Gastrocnemius medialis (tissue), 4 donors: ENCODE measurements around the gene TANGO2. TPM values are rescaled to one million over a fixed set of nuclear protein-coding genes. Genes with fewer than 3 reads are reported as not detected.
A peak's percentile ranks its signal among the peaks of the same experiment; 100 is the strongest.

Experiments used
- ATAC-seq, 2 donors: fragments of 150-250 bp; one replicate each; pipeline ENCODE4 v1.9.1; 2016
- DNase-seq, 2 donors: peaks; one replicate each; pipeline ENCODE4 v3.0.0-alpha.2; 2019
- H3K27ac ChIP-seq, 4 donors: fragments of 200-600 bp; sonication (generic); 1 replicate in 1 of 4; 2 replicates in 3 of 4; pipeline ENCODE4 v1.5.1; 2016 to 2018; ENCODE audit warnings: mild to moderate bottlenecking in 2 of 4, moderate library complexity in 1 of 4
- H3K27me3 ChIP-seq, 3 donors: fragments of 200-600 bp; sonication (generic) in 2 of 3; 1 replicate in 1 of 3; 2 replicates in 2 of 3; pipeline versions ENCODE4 v1.5.1 to v1.6.0; 2016 to 2019; ENCODE audit warnings: mild to moderate bottlenecking in 1 of 3, moderate library complexity in 1 of 3
- H3K36me3 ChIP-seq, 2 donors: fragments of 200-600 bp; sonication (generic) in 1 of 2; one replicate each; pipeline ENCODE4 v1.5.1; 2017 to 2018
- H3K4me1 ChIP-seq, 2 donors: fragments of 200-600 bp; sonication (generic) in 1 of 2; one replicate each; pipeline ENCODE4 v1.5.1; 2016 to 2017; ENCODE audit warnings: mild to moderate bottlenecking in 2 of 2
- H3K4me3 ChIP-seq, 4 donors: fragments of 200-600 bp; sonication (generic) in 3 of 4; 1 replicate in 1 of 4; 2 replicates in 3 of 4; pipeline ENCODE4 v1.5.1; 2016 to 2019; ENCODE audit warnings: mild to moderate bottlenecking in 2 of 4
- H3K9me3 ChIP-seq, 3 donors: fragments of 200-600 bp; sonication (generic) in 2 of 3; 1 replicate in 1 of 3; 2 replicates in 2 of 3; pipeline ENCODE4 v1.5.1; 2016 to 2019
- POLR2A ChIP-seq, 2 donors: fragments of 450-650 bp; IDR thresholded peaks; one replicate each; pipeline ENCODE4 v1.6.1; 2017; ENCODE audit warnings: antibody characterized with exemption in 2 of 2, mild to moderate bottlenecking in 2 of 2, moderate library complexity in 2 of 2
- in situ Hi-C, 4 donors: fragments of 200-750 bp; cut with MboI; loops; one replicate each; pipeline versions ENCODE4 v1.15.0 to v1.8.0; 2017; ENCODE audit warnings: low sequenced_read_pairs in 4 of 4
- intact Hi-C: fragments of 100-400 bp; cut with DNase I; formaldehyde crosslinking; loops from one replicate; pipeline ENCODE4 v1.15.1; 2023; ENCODE audit warnings: low total_unique reads
- total RNA-seq, 4 donors: library from RNA; depleted of rRNA; stranded (reverse); fragments of >200 nt; gene quantifications; one replicate each; pipeline versions ENCODE4 v1.1.0 to v1.2.3, GENCODE V29; 2016
- TF ChIP-seq, protein P1 (sequence below), 5 experiments: fragments of 450-650 bp in 3 of 5; fragments of 200-600 bp in 2 of 5; sonication (generic) in 2 of 5; IDR thresholded peaks in 4 of 5; conservative IDR thresholded peaks in 1 of 5; 1 replicate in 4 of 5; 2 replicates in 1 of 5; pipeline ENCODE4 v1.5.1; 2016 to 2019; ENCODE audit warnings: antibody characterized with exemption in 5 of 5, mild to moderate bottlenecking in 3 of 5, moderate library complexity in 3 of 5

Gene TANGO2
- total RNA-seq, 4 donors from 2014 or later, result 43.0 to 115 (median 52.5) TPM

DNA sequence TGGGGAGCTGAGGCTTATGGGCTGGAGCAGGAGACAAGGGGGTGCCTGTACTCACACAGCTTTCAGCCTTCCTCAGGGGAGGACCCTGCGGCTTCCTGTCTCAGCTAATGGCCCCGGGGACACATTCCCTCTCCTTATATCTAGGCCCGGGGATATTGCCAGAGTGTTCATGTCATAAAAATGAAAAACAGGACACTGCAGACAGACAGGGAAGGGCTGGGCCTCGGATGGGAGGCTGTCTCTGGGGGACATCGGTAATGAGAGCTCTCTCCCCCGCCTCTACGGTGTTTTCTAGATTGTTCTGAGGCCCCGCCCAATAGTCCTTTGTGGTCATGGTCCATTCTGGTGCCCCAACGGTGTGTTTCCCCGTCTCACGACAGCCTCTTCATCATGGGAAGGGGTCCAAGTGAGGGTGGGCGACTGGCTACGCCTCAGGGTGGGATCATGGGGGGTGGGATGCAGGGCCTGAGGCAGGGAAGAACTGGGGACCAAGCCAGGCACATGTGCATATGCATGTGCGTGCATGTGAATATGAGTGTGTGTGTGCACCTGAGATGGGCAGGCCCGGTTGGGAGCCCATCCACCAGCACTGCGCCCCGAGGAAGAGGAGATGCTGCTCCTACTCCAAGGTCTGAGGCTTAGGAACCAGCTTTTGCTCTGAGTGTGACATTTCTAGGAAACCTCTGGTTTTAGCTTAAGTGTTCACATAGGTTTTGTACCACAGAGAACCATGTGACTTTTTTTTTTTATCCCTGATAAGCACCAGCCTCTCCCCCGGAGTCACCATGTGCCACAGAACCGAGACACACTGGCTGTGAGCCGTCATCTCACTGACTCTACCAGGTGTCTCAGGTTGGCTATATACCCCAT lies 9.6 kb upstream of the TANGO2 start:
- in situ Hi-C loops, result loop anchor here in 3 of 4 donors (5.0 kb wide), 1 partner anchor 39 kb away; no protein-coding TSS in a partner anchor
- DNase-seq, result no peak
- intact Hi-C loops, result no loop called here

DNA sequence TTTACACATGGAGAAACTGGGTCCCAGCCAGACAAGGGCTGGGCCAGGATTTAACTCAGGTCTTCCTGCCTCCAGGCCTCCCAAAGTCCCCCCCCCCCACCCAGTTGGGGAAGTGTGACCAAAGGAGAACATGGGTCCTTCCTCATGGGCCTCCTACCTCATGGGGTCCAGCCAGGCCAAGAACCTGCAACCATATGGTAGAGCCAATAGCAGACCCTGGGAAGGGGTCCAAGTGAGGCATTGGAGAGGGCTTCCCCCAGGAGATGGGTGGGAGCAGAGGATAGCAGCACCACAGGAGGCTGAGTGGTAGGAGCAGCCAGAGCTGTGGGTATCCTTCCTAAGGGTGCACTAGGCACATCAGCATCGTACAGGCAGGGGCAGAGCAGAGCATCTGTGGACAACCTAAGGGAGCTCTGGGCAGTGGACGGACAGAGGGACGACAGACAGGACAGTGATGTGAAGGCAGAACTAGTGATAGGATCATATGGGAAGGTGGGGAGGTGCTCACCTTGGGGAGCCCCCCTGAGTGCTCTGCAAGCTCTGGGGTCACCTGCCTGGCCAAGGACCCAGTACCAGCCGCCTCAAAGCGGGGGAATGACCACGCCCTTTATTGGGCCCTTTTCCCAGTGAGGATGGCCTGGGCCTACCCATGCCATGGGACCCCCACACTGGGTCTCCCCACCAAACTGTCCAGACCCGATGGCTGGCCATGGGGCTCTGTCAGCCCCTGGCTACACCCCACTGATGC lies 8.7 kb upstream of the TANGO2 start:
- H3K27me3 ChIP-seq, result no peaks in the 10 kb centered on the region
- peaks cover 10 to 16% of the 10 kb centered on the region in 2 donors for H3K4me1 ChIP-seq
- no peak for TF ChIP-seq POLR2A (IDR thresholded peaks at IDR 0.05)
- TF ChIP-seq, protein P1, sequence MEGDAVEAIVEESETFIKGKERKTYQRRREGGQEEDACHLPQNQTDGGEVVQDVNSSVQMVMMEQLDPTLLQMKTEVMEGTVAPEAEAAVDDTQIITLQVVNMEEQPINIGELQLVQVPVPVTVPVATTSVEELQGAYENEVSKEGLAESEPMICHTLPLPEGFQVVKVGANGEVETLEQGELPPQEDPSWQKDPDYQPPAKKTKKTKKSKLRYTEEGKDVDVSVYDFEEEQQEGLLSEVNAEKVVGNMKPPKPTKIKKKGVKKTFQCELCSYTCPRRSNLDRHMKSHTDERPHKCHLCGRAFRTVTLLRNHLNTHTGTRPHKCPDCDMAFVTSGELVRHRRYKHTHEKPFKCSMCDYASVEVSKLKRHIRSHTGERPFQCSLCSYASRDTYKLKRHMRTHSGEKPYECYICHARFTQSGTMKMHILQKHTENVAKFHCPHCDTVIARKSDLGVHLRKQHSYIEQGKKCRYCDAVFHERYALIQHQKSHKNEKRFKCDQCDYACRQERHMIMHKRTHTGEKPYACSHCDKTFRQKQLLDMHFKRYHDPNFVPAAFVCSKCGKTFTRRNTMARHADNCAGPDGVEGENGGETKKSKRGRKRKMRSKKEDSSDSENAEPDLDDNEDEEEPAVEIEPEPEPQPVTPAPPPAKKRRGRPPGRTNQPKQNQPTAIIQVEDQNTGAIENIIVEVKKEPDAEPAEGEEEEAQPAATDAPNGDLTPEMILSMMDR (IDR thresholded peaks at IDR 0.05 in 4 of 5, conservative IDR thresholded peaks at IDR 0.05 in 1 of 5), result no peak
- in situ Hi-C loops (loop anchor here in 3 of 4 donors (5.0 kb wide), 1 partner anchor 40 kb away; no protein-coding TSS in a partner anchor), intact Hi-C loops (loop anchor here (2.0 kb wide), 1 partner anchor 281 kb away; no protein-coding TSS in a partner anchor)
- H3K36me3 ChIP-seq, result no peaks in the 10 kb centered on the region
- no peak overlapping the region for H3K27ac ChIP-seq
- DNase-seq (no peak), ATAC-seq (no peak)
- H3K4me3 ChIP-seq, result no peak overlapping the region
- H3K9me3 ChIP-seq, result no peaks in the 10 kb centered on the region

More for the DNA sequence above, 9.6 kb upstream of the TANGO2 start:
- no peak for TF ChIP-seq POLR2A (IDR thresholded peaks at IDR 0.05)
- TF ChIP-seq, protein P1 (IDR thresholded peaks at IDR 0.05 in 4 of 5, conservative IDR thresholded peaks at IDR 0.05 in 1 of 5), result no peak
- Histone ChIP-seq H3K4me1 (peaks cover 9 to 15% of the 10 kb centered on the region in 2 donors), H3K4me3 (no peak overlapping the region), H3K36me3 (no peaks in the 10 kb centered on the region), H3K27me3 (no peaks in the 10 kb centered on the region), H3K9me3 (no peaks in the 10 kb centered on the region), H3K27ac (no peak overlapping the region)
- ATAC-seq, result no peak

DNA sequence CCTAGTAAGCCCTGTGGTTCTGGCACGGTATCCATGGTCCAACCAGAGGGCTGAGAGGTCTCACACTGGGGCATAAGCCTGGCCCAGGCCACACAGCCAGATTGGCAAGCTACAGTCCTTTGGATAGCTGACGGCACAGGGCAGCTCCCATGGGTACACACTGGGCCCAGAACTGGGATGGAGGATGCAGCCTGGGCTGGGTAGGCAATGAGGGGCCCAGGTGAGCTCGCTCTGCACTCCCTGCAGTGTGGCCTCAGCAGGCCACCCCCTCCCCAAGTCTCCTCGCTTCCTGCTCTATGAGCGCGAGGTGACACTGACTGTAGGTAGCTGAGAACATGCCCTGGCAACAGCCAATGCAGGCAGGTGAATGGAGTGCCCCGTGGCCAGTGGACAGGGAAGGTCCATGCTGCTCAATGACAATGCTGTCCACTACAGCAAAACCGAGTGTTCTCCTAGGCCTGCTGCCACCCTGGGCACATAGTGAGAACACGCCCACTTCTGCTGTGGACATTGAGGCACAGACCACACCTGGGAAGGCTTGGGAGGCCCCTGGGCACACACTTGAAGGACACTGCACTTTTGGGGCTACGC lies 8.1 kb upstream of the TANGO2 start:
- DNase-seq, result no peak
- intact Hi-C loops, result loop anchor here (1.0 to 2.0 kb wide), 2 partner anchors 43 to 282 kb away; no protein-coding TSS in a partner anchor
- peaks cover 14 to 20% of the 10 kb centered on the region in 2 donors for H3K4me1 ChIP-seq

DNA sequence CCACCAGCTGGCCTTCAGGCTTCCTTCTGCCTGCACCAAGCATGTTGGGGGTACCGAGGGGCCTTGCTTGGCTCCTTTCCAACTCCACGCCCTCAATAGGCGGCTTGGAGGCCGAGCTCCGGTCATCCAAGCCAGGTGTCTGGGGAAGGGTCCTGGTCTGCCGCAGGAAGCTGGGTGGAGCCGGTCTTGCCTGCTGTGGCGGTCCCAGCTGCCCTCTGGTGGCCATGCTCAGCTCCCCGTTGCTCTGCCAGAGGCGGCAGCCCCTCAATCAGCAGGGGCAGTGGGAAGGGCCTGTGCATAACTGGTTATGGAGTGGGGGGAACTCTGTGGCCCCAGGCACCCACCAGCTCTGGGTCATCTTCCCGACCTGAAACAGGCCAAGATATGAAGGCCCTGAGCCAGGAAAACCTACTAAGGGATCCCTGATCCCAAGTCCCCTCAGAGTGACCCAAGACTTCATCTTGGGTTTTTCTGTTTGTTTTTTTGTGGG lies 7.5 kb upstream of the TANGO2 start:
- TF ChIP-seq POLR2A (IDR thresholded peaks at IDR 0.05), result no peak
- TF ChIP-seq, protein P1 (IDR thresholded peaks at IDR 0.05 in 4 of 5, conservative IDR thresholded peaks at IDR 0.05 in 1 of 5), result peak; percentile 82 to 96 (median 91)
- in situ Hi-C loops, result loop anchor here in 3 of 4 donors (5.0 kb wide), 1 partner anchor 41 kb away; no protein-coding TSS in a partner anchor
- Histone ChIP-seq H3K4me3 (no peak overlapping the region), H3K4me1 (peaks cover 14 to 20% of the 10 kb centered on the region in 2 donors), H3K36me3 (no peaks in the 10 kb centered on the region), H3K27ac (peak overlapping the region in 1 of 4 donors; percentile 72), H3K27me3 (no peaks in the 10 kb centered on the region), H3K9me3 (no peaks in the 10 kb centered on the region)
- DNase-seq (peak; percentile 35 to 64), ATAC-seq (no peak)
- intact Hi-C loops, result loop anchor here (1.0 to 2.0 kb wide), 2 partner anchors 43 to 283 kb away; no protein-coding TSS in a partner anchor

More for the DNA sequence above, 8.1 kb upstream of the TANGO2 start:
- Histone ChIP-seq H3K9me3 (no peaks in the 10 kb centered on the region), H3K36me3 (no peaks in the 10 kb centered on the region), H3K27me3 (no peaks in the 10 kb centered on the region), H3K4me3 (no peak overlapping the region), H3K27ac (no peak overlapping the region)
- no peak for ATAC-seq
- no peak for TF ChIP-seq POLR2A (IDR thresholded peaks at IDR 0.05)
- TF ChIP-seq, protein P1 (IDR thresholded peaks at IDR 0.05 in 4 of 5, conservative IDR thresholded peaks at IDR 0.05 in 1 of 5), result no peak
- in situ Hi-C loops, result loop anchor here in 3 of 4 donors (5.0 kb wide), 1 partner anchor 41 kb away; no protein-coding TSS in a partner anchor
